GM21786 (cell line): ENCODE data around the gene PPP3CA.
A peak's percentile ranks its signal among the peaks of the same experiment; 100 is the strongest.

Source experiments
- ATAC-seq: cut with Tn5 transposase; IDR thresholded peaks from one replicate; pipeline ENCODE4 v1.9.1; 2021; ENCODE audit not compliant: unreplicated experiment

PPP3CA gene

GRCh38 chr4:101332424-101332823 is 14.9 kb downstream of the PPP3CA start:
- no peak for ATAC-seq

- no peak for ATAC-seq
Observed at GRCh38 chr4:101331017-101331416, 16.3 kb downstream of the PPP3CA start.

GRCh38 chr4:101329592-101329991 is 17.7 kb downstream of the PPP3CA start:
- no peak for ATAC-seq

GRCh38 chr4:101328063-101328602 is 19.2 kb downstream of the PPP3CA start:
- ATAC-seq: peak; percentile 92

- no peak for ATAC-seq
Observed at GRCh38 chr4:101326576-101326975, 20.8 kb downstream of the PPP3CA start.

- no peak for ATAC-seq
Observed at GRCh38 chr4:101322743-101323142, 24.6 kb downstream of the PPP3CA start.

- no peak for ATAC-seq
Observed at GRCh38 chr4:101321481-101322042, 25.8 kb downstream of the PPP3CA start.

- ATAC-seq: no peak
Observed at GRCh38 chr4:101315786-101316185, 31.5 kb downstream of the PPP3CA start.

- no peak for ATAC-seq
Observed at GRCh38 chr4:101315041-101315440, 32.3 kb downstream of the PPP3CA start.

- no peak for ATAC-seq
Observed at GRCh38 chr4:101309925-101310324, 37.4 kb downstream of the PPP3CA start.

- ATAC-seq: no peak
Observed at GRCh38 chr4:101307899-101308298, 39.4 kb downstream of the PPP3CA start.

- peak; percentile 3 for ATAC-seq
Observed at GRCh38 chr4:101306764-101307615, 40.3 kb downstream of the PPP3CA start.

- ATAC-seq: peak; percentile 57
Observed at GRCh38 chr4:101306225-101306624, 41.1 kb downstream of the PPP3CA start.

- ATAC-seq: no peak
Observed at GRCh38 chr4:101304916-101305315, 42.4 kb downstream of the PPP3CA start.

GRCh38 chr4:101299899-101300540 is 47.3 kb downstream of the PPP3CA start:
- ATAC-seq: no peak

GRCh38 chr4:101299021-101299420 is 48.3 kb downstream of the PPP3CA start:
- no peak for ATAC-seq

- ATAC-seq: no peak
Observed at GRCh38 chr4:101295691-101296090, 51.6 kb downstream of the PPP3CA start.

GRCh38 chr4:101294597-101294996 is 52.7 kb downstream of the PPP3CA start:
- ATAC-seq: no peak

- no peak for ATAC-seq
Observed at GRCh38 chr4:101292901-101293300, 54.4 kb downstream of the PPP3CA start.

- no peak for ATAC-seq
Observed at GRCh38 chr4:101292214-101292613, 55.1 kb downstream of the PPP3CA start.

- no peak for ATAC-seq
Observed at GRCh38 chr4:101291198-101291597, 56.1 kb downstream of the PPP3CA start.

- no peak for ATAC-seq
Observed at GRCh38 chr4:101290654-101291053, 56.7 kb downstream of the PPP3CA start.
